Stimulated activated naive B cell treated with anti-CD40 and anti-IgM and Interleukin-4, amounts not matched to agents 10 μg/mL and 1 μg/mL and 100 μg/mL, for 72 hours (primary cell): Measurements from ENCODE around the gene FCN3.
A peak's percentile ranks its signal among the peaks of the same experiment; 100 is the strongest.
"Not testable (repeated sequence)": the region's sequence is repeated elsewhere in the genome, so short reads cannot be mapped to it uniquely, and the experiment has no call there.

Experiments used
- ATAC-seq, 2 donors: fragments of 150-1000 bp; cut with Tn5 transposase; replicated peaks; 2 replicates each; pipeline ENCODE4 v1.10.0; 2021; ENCODE audit warnings: moderate library complexity in 1 of 2
- DNase-seq: peaks from one replicate; pipeline ENCODE4 v3.0.0; 2021
- H3K27ac Mint-ChIP-seq: one replicate; pipeline ENCODE4 v1.8.0; 2022; ENCODE audit warnings: mild to moderate bottlenecking, mixed read lengths
- H3K27me3 Mint-ChIP-seq, 2 donors: one replicate each; pipeline ENCODE4 v1.8.0; 2022; ENCODE audit warnings: mixed read lengths in 2 of 2
- H3K36me3 Mint-ChIP-seq, 2 donors: one replicate each; pipeline ENCODE4 v1.8.0; 2022; ENCODE audit warnings: mixed read lengths in 2 of 2, mild to moderate bottlenecking in 1 of 2
- H3K4me1 Mint-ChIP-seq, 2 donors: one replicate each; pipeline ENCODE4 v1.8.0; 2022; ENCODE audit warnings: mixed read lengths in 2 of 2, mild to moderate bottlenecking in 1 of 2
- H3K4me3 Mint-ChIP-seq, 2 donors: one replicate each; pipeline ENCODE4 v1.8.0; 2022; ENCODE audit warnings: mild to moderate bottlenecking in 2 of 2, mixed read lengths in 2 of 2, moderate library complexity in 1 of 2
- H3K9me3 Mint-ChIP-seq, 2 donors: one replicate each; pipeline ENCODE4 v1.8.0; 2022; ENCODE audit warnings: mixed read lengths in 2 of 2, mild to moderate bottlenecking in 1 of 2

Gene FCN3

GRCh38 chr1:27374362-27375086, at the start of gene FCN3:
Gene FCN3, minus strand, starts transcription at chr1:27374824. Its CDS starts 6 bp downstream, at chr1:27374818.
- H3K27ac Mint-ChIP-seq: peak within 1 kb of the TSS; percentile 72
- H3K4me3 Mint-ChIP-seq: no peak within 1 kb of the TSS
- no peaks in the 10 kb centered on the region for H3K36me3 Mint-ChIP-seq
- peaks cover 15 to 32% of the 10 kb centered on the region in 2 donors for H3K4me1 Mint-ChIP-seq
- H3K27me3 Mint-ChIP-seq: no peaks in the 10 kb centered on the region
- H3K9me3 Mint-ChIP-seq: no peaks in the 10 kb centered on the region
- DNase-seq (no peak), ATAC-seq (no peak)

- no peaks in the 10 kb centered on the region for H3K27me3 Mint-ChIP-seq
- no peak for ATAC-seq
- H3K4me1 Mint-ChIP-seq: peaks cover 37 to 55% of the 10 kb centered on the region in 2 donors
- H3K9me3 Mint-ChIP-seq: no peaks in the 10 kb centered on the region
- H3K36me3 Mint-ChIP-seq: peaks cover 17 to 35% of the 10 kb centered on the region in 2 donors
- DNase-seq: no peak
- H3K4me3 Mint-ChIP-seq: no peak overlapping the region
- no peak overlapping the region for H3K27ac Mint-ChIP-seq
These were observed 49.1 kb upstream of the FCN3 start for GRCh38 chr1:27423709-27424108.

DNA sequence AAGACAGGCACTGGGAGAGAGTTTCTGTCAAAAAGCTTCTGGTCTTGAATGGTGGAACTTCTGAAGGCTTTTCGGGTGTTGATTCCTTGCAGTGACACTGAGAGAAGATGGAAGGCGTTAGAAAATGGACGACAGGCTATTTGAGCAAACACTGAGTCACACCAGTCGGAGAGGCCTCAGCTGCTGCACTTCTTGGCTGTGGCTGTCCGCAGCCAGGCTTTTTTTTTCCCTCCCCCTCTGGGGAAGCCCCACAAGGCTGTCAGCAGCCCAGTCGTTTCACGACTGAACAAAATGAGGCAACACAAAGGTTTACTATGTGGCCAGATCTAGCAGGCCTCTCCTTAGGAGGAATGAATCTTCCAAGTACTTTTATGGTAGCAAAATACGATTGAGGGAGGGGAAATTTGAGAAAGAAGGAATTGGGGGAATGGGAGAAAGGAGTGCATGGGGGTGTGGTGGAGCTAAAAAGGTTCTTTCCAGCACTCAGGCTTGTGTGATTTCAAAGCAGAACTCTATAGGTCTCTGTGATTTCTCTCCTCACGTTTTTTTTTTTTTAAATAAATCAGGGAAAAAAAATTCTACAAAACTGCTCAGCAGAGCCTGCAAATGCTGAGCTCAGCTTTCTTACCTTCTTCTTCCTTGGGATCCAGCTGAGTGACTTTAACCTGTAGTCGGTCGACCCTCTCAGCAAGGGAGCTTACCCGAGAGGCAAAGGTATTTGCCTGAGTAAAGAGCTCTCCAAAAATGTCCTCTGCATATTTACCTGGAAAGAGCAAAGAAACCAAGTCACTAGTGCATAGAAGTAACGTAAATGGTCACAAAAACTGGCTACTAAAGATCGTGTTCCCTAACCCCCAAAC, 43.9 kb upstream of the FCN3 start:
- ATAC-seq: peak; percentile 70 to 87
- peaks cover 36 to 48% of the 10 kb centered on the region in 2 donors for H3K36me3 Mint-ChIP-seq
- H3K4me1 Mint-ChIP-seq: peaks cover 26 to 47% of the 10 kb centered on the region in 2 donors
- H3K27ac Mint-ChIP-seq: peak overlapping the region; percentile 5
- H3K4me3 Mint-ChIP-seq: peak overlapping the region in 1 of 2 donors; percentile 55
- peak; percentile 62 for DNase-seq
- H3K27me3 Mint-ChIP-seq: no peaks in the 10 kb centered on the region
- no peaks in the 10 kb centered on the region for H3K9me3 Mint-ChIP-seq

GRCh38 chr1:27417713-27418112, 43.1 kb upstream of the FCN3 start:
- Mint-ChIP-seq H3K4me1 (peaks cover 26 to 47% of the 10 kb centered on the region in 2 donors), H3K36me3 (peaks cover 36 to 53% of the 10 kb centered on the region in 2 donors), H3K9me3 (no peaks in the 10 kb centered on the region), H3K4me3 (no peak overlapping the region), H3K27me3 (no peaks in the 10 kb centered on the region), H3K27ac (peak overlapping the region; percentile 5)
- DNase-seq (no peak), ATAC-seq (no peak)

DNA sequence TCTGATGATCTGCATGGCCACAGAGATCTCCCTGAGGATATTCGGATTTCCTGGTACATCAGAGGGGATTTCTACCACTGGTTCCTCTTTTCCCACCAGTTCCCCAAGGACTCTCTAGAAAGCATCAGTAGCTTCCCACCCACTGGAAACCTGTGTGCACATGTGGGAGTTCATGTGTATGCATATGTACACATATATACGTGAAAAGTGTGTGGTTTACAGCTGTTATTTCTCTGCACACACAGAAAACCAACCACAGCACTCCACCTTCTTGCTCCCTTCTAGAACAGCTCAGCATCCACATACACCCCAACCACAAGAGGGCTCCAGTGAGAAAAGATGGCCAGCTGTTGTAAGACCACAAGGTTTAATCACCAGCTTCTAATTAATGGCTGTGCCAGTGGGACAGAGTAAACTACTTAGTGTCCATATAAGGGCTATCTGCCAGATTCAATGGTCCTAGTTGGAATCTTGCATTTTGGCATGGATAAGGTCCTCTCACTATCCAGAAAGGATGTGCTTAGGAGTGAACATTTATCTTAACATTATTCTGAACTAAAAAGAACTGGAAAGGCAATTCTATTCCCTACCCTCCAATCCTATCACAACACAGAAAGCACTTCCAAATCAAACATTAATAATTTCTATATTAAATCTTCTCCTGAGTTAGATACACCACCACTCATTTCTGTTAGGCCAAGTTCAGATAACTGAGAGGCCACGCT, 41.9 kb upstream of the FCN3 start:
- ATAC-seq: peak; percentile 76 to 87
- H3K27me3 Mint-ChIP-seq: no peaks in the 10 kb centered on the region
- no peaks in the 10 kb centered on the region for H3K9me3 Mint-ChIP-seq
- peak; percentile 56 for DNase-seq
- H3K4me3 Mint-ChIP-seq: no peak overlapping the region
- H3K27ac Mint-ChIP-seq: peak overlapping the region; percentile 86
- H3K4me1 Mint-ChIP-seq: peaks cover 20 to 42% of the 10 kb centered on the region in 2 donors
- peaks cover 34 to 51% of the 10 kb centered on the region in 2 donors for H3K36me3 Mint-ChIP-seq

DNA sequence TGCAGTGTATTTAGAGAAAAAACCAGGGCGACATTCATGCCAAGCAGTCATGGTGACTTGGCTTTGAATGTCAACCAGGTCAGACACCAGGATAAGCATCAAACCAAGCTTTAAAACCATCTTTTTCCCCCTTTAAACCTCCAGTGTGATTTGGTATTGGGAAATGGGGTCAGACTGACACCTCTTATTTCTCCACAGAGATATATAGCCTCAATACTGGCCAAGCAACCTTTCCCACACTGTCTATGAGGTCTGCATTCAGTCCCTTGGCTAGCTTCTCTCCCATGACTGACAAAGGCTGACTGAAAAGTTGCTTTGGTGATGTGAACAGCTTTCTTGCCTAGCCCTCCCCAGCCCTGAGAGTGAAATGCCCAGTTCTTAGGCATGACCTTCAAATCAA, 39.5 kb upstream of the FCN3 start:
- Mint-ChIP-seq H3K27me3 (no peaks in the 10 kb centered on the region), H3K36me3 (peaks cover 41 to 64% of the 10 kb centered on the region in 2 donors), H3K27ac (peak overlapping the region; percentile 47), H3K9me3 (no peaks in the 10 kb centered on the region), H3K4me3 (no peak overlapping the region), H3K4me1 (peaks cover 27 to 40% of the 10 kb centered on the region in 2 donors)
- DNase-seq (no peak), ATAC-seq (no peak)

- peak overlapping the region; percentile 65 for H3K27ac Mint-ChIP-seq
- H3K4me1 Mint-ChIP-seq: peaks cover 22 to 39% of the 10 kb centered on the region in 2 donors
- DNase-seq (no peak), ATAC-seq (no peak)
- H3K4me3 Mint-ChIP-seq: no peak overlapping the region
- no peaks in the 10 kb centered on the region for H3K27me3 Mint-ChIP-seq
- no peaks in the 10 kb centered on the region for H3K9me3 Mint-ChIP-seq
- peaks cover 39 to 67% of the 10 kb centered on the region in 2 donors for H3K36me3 Mint-ChIP-seq
These were observed 38.4 kb upstream of the FCN3 start for GRCh38 chr1:27413004-27413403.

DNA sequence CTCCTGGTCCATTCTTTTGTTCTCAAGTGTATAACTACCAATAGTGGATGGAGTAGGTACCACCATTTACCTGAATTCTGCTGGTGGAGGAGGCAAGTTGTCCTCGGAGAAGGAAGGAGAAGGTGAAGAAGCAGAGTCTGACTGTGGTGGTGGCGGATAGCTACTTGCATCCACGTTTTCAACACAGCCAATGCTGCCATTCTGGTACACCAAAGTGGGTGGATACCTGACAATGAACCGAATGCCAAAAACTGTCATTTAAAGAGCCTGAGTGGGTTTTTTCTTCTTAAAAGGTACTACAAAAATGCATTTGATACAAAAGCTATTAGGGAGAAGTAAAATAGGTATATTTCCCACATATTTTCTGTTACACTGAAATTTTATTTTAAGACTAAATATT, 37.9 kb upstream of the FCN3 start:
- H3K27ac Mint-ChIP-seq: peak overlapping the region; percentile 51
- peaks cover 40 to 69% of the 10 kb centered on the region in 2 donors for H3K36me3 Mint-ChIP-seq

GRCh38 chr1:27410709-27411108, 36.1 kb upstream of the FCN3 start:
- no peak overlapping the region for H3K4me3 Mint-ChIP-seq
- no peak overlapping the region for H3K27ac Mint-ChIP-seq
- H3K36me3 Mint-ChIP-seq: peaks cover 36 to 64% of the 10 kb centered on the region in 2 donors
- peaks cover 26 to 38% of the 10 kb centered on the region in 2 donors for H3K4me1 Mint-ChIP-seq
- ATAC-seq: no peak
- H3K9me3 Mint-ChIP-seq: no peaks in the 10 kb centered on the region
- H3K27me3 Mint-ChIP-seq: no peaks in the 10 kb centered on the region
- DNase-seq: no peak

More for the DNA sequence above, 37.9 kb upstream of the FCN3 start:
- DNase-seq (no peak), ATAC-seq (no peak)
- Mint-ChIP-seq H3K4me1 (peaks cover 24 to 39% of the 10 kb centered on the region in 2 donors), H3K9me3 (no peaks in the 10 kb centered on the region), H3K27me3 (no peaks in the 10 kb centered on the region), H3K4me3 (no peak overlapping the region)

DNA sequence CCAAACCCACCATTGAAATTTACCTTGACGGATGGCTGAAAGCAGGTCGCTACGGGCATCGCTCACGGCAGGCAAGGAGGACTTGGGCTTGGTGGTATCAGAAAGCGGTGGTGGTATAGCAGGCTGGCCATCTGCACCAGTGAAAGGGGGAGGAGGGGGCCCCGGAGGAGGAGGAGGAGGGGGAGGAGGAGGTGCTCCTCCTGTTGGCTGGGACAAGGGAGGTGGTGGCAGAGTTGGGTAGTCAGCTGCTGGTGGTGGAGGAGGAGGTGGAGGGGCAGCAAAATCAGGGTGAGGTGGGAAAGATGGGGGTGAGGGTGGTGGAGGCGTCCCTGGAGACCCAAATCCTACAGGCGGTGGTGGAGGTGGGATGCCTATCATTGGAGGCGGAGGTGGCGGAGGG, 35.0 kb upstream of the FCN3 start:
- peaks cover 31 to 57% of the 10 kb centered on the region in 2 donors for H3K36me3 Mint-ChIP-seq
- DNase-seq (no peak), ATAC-seq (no peak)
- no peaks in the 10 kb centered on the region for H3K27me3 Mint-ChIP-seq
- no peak overlapping the region for H3K4me3 Mint-ChIP-seq
- H3K27ac Mint-ChIP-seq: peak overlapping the region; percentile 65
- H3K9me3 Mint-ChIP-seq: no peaks in the 10 kb centered on the region
- H3K4me1 Mint-ChIP-seq: peaks cover 26 to 39% of the 10 kb centered on the region in 2 donors

GRCh38 chr1:27408151-27408550, 33.5 kb upstream of the FCN3 start:
- H3K9me3 Mint-ChIP-seq: no peaks in the 10 kb centered on the region
- no peak overlapping the region for H3K4me3 Mint-ChIP-seq
- H3K27ac Mint-ChIP-seq: peak overlapping the region; percentile 60
- H3K36me3 Mint-ChIP-seq: peaks cover 27 to 49% of the 10 kb centered on the region in 2 donors
- no peak for DNase-seq
- no peaks in the 10 kb centered on the region for H3K27me3 Mint-ChIP-seq
- H3K4me1 Mint-ChIP-seq: peaks cover 37 to 54% of the 10 kb centered on the region in 2 donors
- ATAC-seq: no peak

- H3K4me3 Mint-ChIP-seq, H3K9me3 Mint-ChIP-seq, H3K27me3 Mint-ChIP-seq, DNase-seq: not testable (repeated sequence)
- ATAC-seq: peak; percentile 21 to 40
- peaks cover 43 to 65% of the 10 kb centered on the region in 2 donors for H3K4me1 Mint-ChIP-seq
- H3K27ac Mint-ChIP-seq: peak overlapping the region; percentile 75
- peaks cover 25 to 41% of the 10 kb centered on the region in 2 donors for H3K36me3 Mint-ChIP-seq
These were observed 32.2 kb upstream of the FCN3 start for GRCh38 chr1:27406791-27407190.

DNA sequence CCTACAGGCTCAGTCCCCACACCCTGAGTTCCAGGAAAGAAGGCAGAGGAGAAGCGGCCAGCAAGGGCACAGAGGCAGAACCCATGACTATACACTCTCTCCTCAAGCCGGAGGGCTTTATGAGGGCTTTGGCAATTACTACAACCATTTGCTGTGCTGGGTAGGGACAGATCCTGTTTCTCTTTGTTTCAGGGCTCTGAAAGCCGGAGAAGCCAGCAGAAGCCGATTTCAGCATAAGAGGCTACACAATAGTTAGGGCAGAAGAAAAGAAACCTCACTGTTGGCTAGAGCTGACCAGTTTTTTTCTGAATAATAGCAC, 31.7 kb upstream of the FCN3 start:
- no peak for DNase-seq
- Mint-ChIP-seq H3K4me3 (no peak overlapping the region), H3K9me3 (no peaks in the 10 kb centered on the region), H3K27me3 (no peaks in the 10 kb centered on the region), H3K36me3 (peaks cover 23 to 39% of the 10 kb centered on the region in 2 donors), H3K27ac (peak overlapping the region; percentile 75), H3K4me1 (peaks cover 44 to 67% of the 10 kb centered on the region in 2 donors)
- ATAC-seq: no peak
